GM13977 (cell line): ENCODE measurements around the gene HRCT1.
"Not testable (repeated sequence)": the region's sequence is repeated elsewhere in the genome, so short reads cannot be mapped to it uniquely, and the experiment has no call there.

ENCODE experiments used
- DNase-seq: peaks from one replicate; pipeline ENCODE4 v3.0.0; 2012; ENCODE audit warnings: low spot score
- CTCF ChIP-seq: IDR thresholded peaks from 2 replicates; pipeline ENCODE4 v1.5.1; 2012; ENCODE audit warnings: mild to moderate bottlenecking, control low read depth; ENCODE audit not compliant: insufficient read depth; ENCODE audit errors: extremely low read depth, missing control alignments
- in situ Hi-C: fragments of 300-500 bp; cut with MboI; formaldehyde crosslinking; loops from one replicate; pipeline ENCODE4 v1.12.0; 2022; ENCODE audit warnings: low sequenced_read_pairs, low pct_unique_long_range_greater_than_20kb, mixed read lengths, inconsistent platforms; ENCODE audit not compliant: unreplicated experiment

Gene HRCT1

DNA sequence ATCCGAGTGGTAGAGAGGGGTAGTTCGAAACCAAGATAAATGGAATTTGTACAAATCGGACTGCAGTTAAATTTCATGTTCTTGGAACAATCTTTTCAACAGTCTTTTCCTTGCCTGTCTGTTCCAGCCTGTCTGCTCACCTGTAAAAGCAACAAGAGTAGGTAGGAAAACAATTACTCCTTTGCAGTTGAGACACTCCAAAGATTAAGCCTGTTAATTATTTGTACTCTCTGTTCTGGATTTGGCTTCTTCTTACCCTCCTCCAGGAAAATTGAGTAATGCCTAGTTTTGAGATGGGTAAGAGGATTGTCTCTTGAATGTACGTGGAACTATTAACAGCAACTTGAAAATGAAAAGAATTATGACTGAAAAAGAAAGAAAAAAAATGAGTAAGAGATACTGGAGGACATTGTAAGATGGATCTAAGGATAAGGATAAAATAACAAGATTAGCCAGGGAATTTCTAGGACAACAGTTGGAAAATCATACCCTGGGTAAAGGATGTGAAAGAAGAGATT lies 27.6 kb downstream of the HRCT1 start:
- no peak for TF ChIP-seq CTCF
- in situ Hi-C loops, result no loop called here
- DNase-seq, result no peak

DNA sequence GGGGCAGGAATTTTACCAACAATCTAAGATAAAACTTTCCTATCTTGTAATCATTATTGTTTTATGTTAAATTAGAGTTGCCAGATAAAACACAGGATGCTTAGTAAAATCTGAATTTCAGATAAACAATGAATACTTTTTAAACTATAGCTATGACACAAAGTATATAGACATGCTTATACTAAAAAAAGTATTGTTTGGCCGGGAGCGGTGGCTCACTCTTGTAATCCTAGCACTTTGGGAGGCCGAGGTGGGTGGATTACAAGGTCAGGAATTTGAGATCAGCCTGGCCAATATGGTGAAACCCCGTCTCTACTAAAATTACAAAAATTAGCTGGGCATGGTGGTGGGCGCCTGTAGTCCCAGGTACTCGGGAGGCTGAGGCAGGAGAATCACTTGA lies 28.1 kb downstream of the HRCT1 start:
- DNase-seq, in situ Hi-C loops: not testable (repeated sequence)

DNA sequence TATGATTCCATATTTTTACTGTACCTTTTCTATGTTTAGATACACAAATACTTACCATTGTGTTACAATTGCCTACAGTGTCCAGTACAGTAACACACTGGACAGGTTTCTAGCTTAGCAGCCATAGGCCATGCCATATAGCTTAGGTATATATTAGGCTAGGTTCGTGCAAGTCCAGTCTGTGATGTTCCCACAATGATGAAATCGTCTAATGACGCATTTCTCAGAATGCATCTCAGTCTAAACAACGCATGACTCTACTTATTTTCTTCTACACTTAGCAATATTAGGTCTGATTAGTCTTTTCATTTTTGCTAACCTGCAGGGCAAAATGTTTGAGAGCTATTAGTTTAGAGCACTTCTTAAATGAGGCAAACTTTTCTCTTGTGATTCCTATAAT lies 29.3 kb downstream of the HRCT1 start:
- in situ Hi-C loops, result no loop called here
- DNase-seq, result no peak
- no peak for TF ChIP-seq CTCF

DNA sequence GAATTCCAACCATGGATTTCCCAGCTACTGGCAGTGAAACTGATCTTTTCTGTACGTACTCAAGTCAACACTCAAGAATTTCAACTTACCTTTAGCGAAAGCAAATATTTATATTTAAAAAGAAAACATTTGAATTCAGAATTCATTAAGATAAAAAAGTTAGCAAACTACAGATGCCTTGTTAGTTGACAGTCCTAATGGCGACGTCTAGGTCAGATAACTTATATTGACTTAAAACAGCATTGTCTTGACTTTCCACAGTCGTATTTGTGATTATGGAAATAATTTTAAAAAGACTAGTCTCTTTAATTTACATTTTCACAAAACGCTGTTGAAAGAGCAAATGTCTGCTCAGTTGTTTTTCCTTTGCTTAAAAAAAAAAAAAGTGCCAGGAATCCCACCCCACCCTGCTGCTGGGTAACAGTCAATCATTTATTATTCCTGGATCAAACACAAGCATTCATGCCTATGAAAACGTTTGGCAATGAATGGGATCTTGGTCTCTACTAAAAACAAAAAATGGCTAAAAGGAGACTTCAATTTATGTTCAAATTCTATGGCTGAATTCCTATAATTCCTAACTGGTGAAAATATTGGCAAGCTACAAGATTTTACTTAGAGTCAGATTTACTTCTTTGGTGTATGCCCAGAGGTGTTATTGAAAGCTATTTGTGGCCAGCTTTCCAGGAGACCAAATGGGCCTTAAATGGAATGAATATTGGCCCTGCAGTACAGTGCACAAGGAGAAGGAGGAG lies 29.9 kb downstream of the HRCT1 start:
- in situ Hi-C loops, result no loop called here
- no peak for DNase-seq
- no peak for TF ChIP-seq CTCF

DNA sequence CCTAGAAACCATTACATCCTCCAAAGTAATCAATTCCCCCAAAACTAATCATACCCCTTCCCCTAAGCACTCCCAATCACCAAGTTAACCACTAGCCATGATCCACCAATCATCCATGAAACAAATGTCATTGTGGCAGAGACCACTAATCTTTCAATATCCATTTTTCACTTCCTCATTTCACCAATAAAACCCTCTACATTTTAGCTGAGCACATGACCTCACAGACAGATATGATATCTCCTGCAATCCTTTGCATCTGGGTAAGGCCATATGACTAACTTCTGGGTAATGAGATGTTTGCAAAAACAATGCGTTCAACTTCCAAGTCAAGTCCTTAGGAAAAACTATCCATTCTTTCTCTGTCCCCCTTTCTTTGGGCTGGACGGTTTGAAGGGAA lies 31.2 kb downstream of the HRCT1 start:
- no peak for TF ChIP-seq CTCF
- no peak for DNase-seq
- in situ Hi-C loops, result no loop called here

DNA sequence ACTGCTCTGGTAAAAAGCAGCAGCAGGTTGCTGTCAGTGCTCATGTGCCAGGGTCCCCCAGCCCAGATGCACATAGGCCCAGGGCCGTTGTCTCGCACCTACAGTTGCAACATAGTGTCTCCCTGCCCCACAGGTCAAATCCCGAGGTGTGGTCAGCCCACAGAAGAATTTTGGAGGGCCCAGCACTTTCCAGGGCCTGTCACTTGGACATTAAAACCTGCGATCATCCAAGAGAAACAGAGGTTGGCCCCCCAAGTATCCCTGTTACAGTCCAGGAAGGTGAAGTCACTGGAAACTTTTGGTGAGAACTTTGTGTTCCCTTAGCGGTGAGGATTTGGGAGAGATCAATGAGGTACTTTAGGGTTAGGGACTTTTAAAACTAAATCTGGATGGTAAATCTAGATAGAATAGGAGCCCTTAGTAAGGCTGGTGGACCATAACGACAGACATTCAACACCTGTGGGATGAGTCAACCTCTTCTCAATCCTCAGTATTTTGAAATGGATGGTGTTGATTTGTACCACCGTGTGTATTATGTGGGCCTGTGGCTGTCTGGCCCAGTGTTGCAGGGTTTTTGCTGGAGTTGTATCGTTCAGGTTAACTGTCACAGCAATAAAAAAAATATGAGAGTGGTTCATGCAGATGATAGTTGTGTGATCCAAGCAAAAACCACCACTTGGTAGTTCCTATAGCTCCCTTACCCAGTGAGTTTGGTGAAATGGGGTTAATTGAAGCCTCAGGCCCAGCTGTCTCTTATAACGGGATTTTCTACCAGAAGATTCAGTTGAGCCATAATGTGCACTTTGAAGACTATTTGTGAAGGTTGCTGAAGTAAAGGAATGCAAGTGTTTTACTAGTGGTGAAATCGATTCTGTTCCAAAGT lies 32.7 kb downstream of the HRCT1 start:
- in situ Hi-C loops, result no loop called here
- no peak for TF ChIP-seq CTCF
- no peak for DNase-seq
